Endothelial cell of umbilical vein (primary cell): ENCODE data around the gene DDIT4. TPM values are rescaled to one million over a fixed set of nuclear protein-coding genes. Genes with fewer than 3 reads are reported as not detected.

ENCODE experiments used
- BruUV-seq: library from RNA; stranded (reverse); fragments of 400-500 nt; replicated peaks from 2 replicates; lab custom pipeline; 2021; lab: Mats Ljungman, UMichigan
- CTCF ChIA-PET: fragments of 300-600, 350-600 bp; sonication (Branson Sonifier 250); formaldehyde crosslinking; loops from one replicate; lab custom pipeline; 2021; ENCODE audit warnings: antibody characterized with exemption, inconsistent platforms; lab: Charles Lee
- POLR2A ChIA-PET: fragments of 300-600, 350-600 bp; sonication (Branson Sonifier 250); formaldehyde crosslinking; loops from one replicate; lab custom pipeline; 2021; ENCODE audit warnings: antibody characterized with exemption, inconsistent platforms; lab: Charles Lee
- DNase-seq: peaks from one replicate; pipeline ENCODE4 v3.0.0-alpha.2; 2011; ENCODE audit warnings: low read depth, low spot score
- FAIRE-seq: peaks from 2 replicates; lab custom pipeline; 2011; peaks lifted over from hg19 to GRCh38; lab: Jason Lieb, UNC
- H2AFZ ChIP-seq: 2 replicates; pipeline ENCODE4 v1.6.0; 2012; ENCODE audit warnings: low read depth, low read length, control low read depth, inconsistent platforms
- H3K27ac ChIP-seq: 2 replicates; pipeline ENCODE4 v1.5.1; 2011; ENCODE audit warnings: low read depth, mild to moderate bottlenecking, control low read depth, low read length, moderate library complexity; ENCODE audit not compliant: insufficient read depth
- H3K27me3 ChIP-seq, 2 experiments: 2 replicates each; pipeline versions ENCODE4 v1.6.0 to v1.6.1; 2011; ENCODE audit warnings: low read length in 2 of 2, mixed read lengths in 1 of 2; ENCODE audit not compliant: control insufficient read depth in 2 of 2, insufficient read depth in 2 of 2
- H3K36me3 ChIP-seq, 2 experiments: 2 replicates in 1 of 2; 3 replicates in 1 of 2; pipeline ENCODE4 v1.5.1; 2011; ENCODE audit warnings: low read length in 2 of 2, mild to moderate bottlenecking in 1 of 2, moderate library complexity in 1 of 2; ENCODE audit not compliant: control insufficient read depth in 2 of 2, insufficient read depth in 2 of 2; ENCODE audit errors: extremely low read depth in 1 of 2
- H3K4me1 ChIP-seq: 3 replicates; pipeline ENCODE4 v1.5.1; 2011; ENCODE audit warnings: mild to moderate bottlenecking, low read length; ENCODE audit not compliant: control insufficient read depth, insufficient read depth; ENCODE audit errors: extremely low read depth
- H3K4me2 ChIP-seq: 2 replicates; pipeline ENCODE4 v1.6.1; 2011; ENCODE audit warnings: low read length, control low read depth, mixed read lengths; ENCODE audit not compliant: insufficient read depth
- H3K4me3 ChIP-seq, 3 experiments: fragments of 200-600 bp in 1 of 3; sonication (generic), shearing (Covaris generic) in 1 of 3; replicated peaks in 1 of 3; 2 replicates each; pipeline ENCODE4 v1.5.1; 2011 to 2016; ENCODE audit warnings: control low read depth in 3 of 3, low read length in 3 of 3, mild to moderate bottlenecking in 2 of 3, inconsistent platforms in 1 of 3, low read depth in 1 of 3, moderate library complexity in 1 of 3; ENCODE audit not compliant: insufficient read depth in 1 of 3
- H3K79me2 ChIP-seq: 2 replicates; pipeline ENCODE4 v1.6.0; 2012; ENCODE audit warnings: low read length, inconsistent platforms; ENCODE audit not compliant: control insufficient read depth, insufficient read depth
- H3K9ac ChIP-seq: replicated peaks from 2 replicates; pipeline ENCODE3; 2011; ENCODE audit warnings: low read length, control low read depth; ENCODE audit not compliant: insufficient read depth; ENCODE audit errors: extremely low read depth
- H3K9me1 ChIP-seq: replicated peaks from 3 replicates; pipeline ENCODE4 v1.6.0; 2011; ENCODE audit warnings: mild to moderate bottlenecking, low read length; ENCODE audit not compliant: control insufficient read depth, insufficient read depth; ENCODE audit errors: extremely low read depth
- H3K9me3 ChIP-seq: replicated peaks from 2 replicates; pipeline ENCODE4 v1.5.1; 2012; ENCODE audit warnings: low read length, inconsistent platforms; ENCODE audit not compliant: control insufficient read depth, insufficient read depth
- H4K20me1 ChIP-seq: replicated peaks from 2 replicates; pipeline ENCODE3; 2011; ENCODE audit warnings: mild to moderate bottlenecking, low read length; ENCODE audit not compliant: control insufficient read depth, insufficient read depth; ENCODE audit errors: extremely low read depth
- CTCF ChIP-seq, 2 donors: IDR thresholded peaks; 1 replicate in 1 of 2; 2 replicates in 1 of 2; pipeline ENCODE4 v1.5.1; 2011; ENCODE audit warnings: low read length in 2 of 2, mild to moderate bottlenecking in 2 of 2, moderate library complexity in 2 of 2, control low read depth in 1 of 2, inconsistent platforms in 1 of 2, low read depth in 1 of 2; ENCODE audit not compliant: insufficient read depth in 1 of 2; ENCODE audit errors: extremely low read depth in 1 of 2
- EZH2 ChIP-seq: IDR thresholded peaks from 2 replicates; pipeline ENCODE4 v1.6.1; 2012; ENCODE audit warnings: borderline replicate concordance, low read depth, mild to moderate bottlenecking, moderate library complexity, low read length, inconsistent platforms; ENCODE audit not compliant: severe bottlenecking
- FOS ChIP-seq: IDR thresholded peaks from 2 replicates; pipeline ENCODE4 v1.6.1; 2011; ENCODE audit warnings: mild to moderate bottlenecking, low read length, moderate library complexity, borderline replicate concordance; ENCODE audit not compliant: insufficient read depth
- GATA2 ChIP-seq: IDR thresholded peaks from 2 replicates; pipeline ENCODE4 v1.7.0; 2011; ENCODE audit warnings: low read depth, mild to moderate bottlenecking, moderate library complexity, mixed read lengths, low read length; ENCODE audit not compliant: insufficient read length, insufficient read depth
- JUN ChIP-seq: IDR thresholded peaks from 2 replicates; pipeline ENCODE4 v1.6.1; 2011; ENCODE audit warnings: borderline replicate concordance, low read depth; ENCODE audit not compliant: insufficient read length, insufficient read depth
- MAX ChIP-seq: IDR thresholded peaks from 2 replicates; pipeline ENCODE4 v1.6.1; 2011; ENCODE audit not compliant: insufficient read depth, insufficient read length
- MYC ChIP-seq: IDR thresholded peaks from one replicate; pipeline ENCODE4 v1.6.1; 2011; ENCODE audit warnings: mild to moderate bottlenecking, low read depth, low read length
- POLR2A ChIP-seq: IDR thresholded peaks from 2 replicates; pipeline ENCODE4 v1.6.1; 2012; ENCODE audit warnings: low read depth, mild to moderate bottlenecking, control low read depth, low read length
- POLR2AphosphoS5 ChIP-seq: IDR thresholded peaks from 2 replicates; pipeline ENCODE4 v1.6.1; 2012; ENCODE audit warnings: low read depth, mild to moderate bottlenecking, control low read depth, low read length, moderate library complexity; ENCODE audit not compliant: insufficient read depth
- dilution Hi-C: fragments of 300-500 bp; cut with MboI; formaldehyde crosslinking; loops from one replicate; pipeline ENCODE4 v1.15.0; 2019; ENCODE audit warnings: low sequenced_read_pairs; ENCODE audit not compliant: extremely low pct_ligation_motif_present
- intact Hi-C: fragments of 100-400 bp; cut with micrococcal nuclease; formaldehyde crosslinking; loops from one replicate; pipeline ENCODE4 v1.10.0; 2022
- polyA plus RNA-seq, 4 experiments: library from polyadenylated mRNA; depleted of rRNA in 3 of 4; stranded (reverse) in 3 of 4; unstranded in 1 of 4; fragments of >200 nt; gene quantifications; 2 replicates each; pipeline versions ENCODE4 v1.2.1 to v1.2.3, GENCODE V29; 2011 to 2012; ENCODE audit warnings: missing spikeins in 1 of 4
- total RNA-seq: library from RNA; stranded (reverse); gene quantifications from 2 replicates; pipeline ENCODE4 v1.2.3, GENCODE V29; 2021

The DDIT4 gene
- total and polyA plus RNA-seq, 2 donors (not counting 3 experiments of a cell fraction or from before 2014, with no cell fraction given) = 60.4 to 65.3 TPM

GRCh38 chr10:72257051-72257892 lies 16.5 kb upstream of the DDIT4 start:
- intact Hi-C loops = no loop called here
- POLR2A ChIA-PET = no interaction called here
- dilution Hi-C loops = no loop called here

More at GRCh38 chr10:72257051-72257892, 16.5 kb upstream of the DDIT4 start:
- no peak for DNase-seq
- Histone ChIP-seq H3K4me2 (no peak overlapping the region), H3K9ac (no peak overlapping the region), H3K27me3 (no peaks in the 10 kb centered on the region), H3K4me1 (peaks cover 28% of the 10 kb centered on the region), H3K79me2 (no peaks in the 10 kb centered on the region), H4K20me1 (no peaks in the 10 kb centered on the region), H3K9me3 (no peaks in the 10 kb centered on the region), H3K4me3 (no peak overlapping the region), H3K9me1 (no peaks in the 10 kb centered on the region), H2AFZ (no peak overlapping the region), H3K36me3 (no peaks in the 10 kb centered on the region), H3K27ac (no peak overlapping the region)
- CTCF ChIA-PET = no interaction called here
- no peak for FAIRE-seq
- no peak for TF ChIP-seq CTCF (IDR thresholded peaks at IDR 0.05; ENCODE audit: extremely low read depth in 1 of 2, insufficient read depth in 1 of 2, low read depth in 1 of 2, low read length in 2 of 2)
- TF ChIP-seq MYC = no peak
- TF ChIP-seq POLR2AphosphoS5 = no peak
- no peak for TF ChIP-seq FOS
- TF ChIP-seq MAX = no peak
- TF ChIP-seq EZH2 = no peak
- TF ChIP-seq GATA2 = no peak
- TF ChIP-seq JUN = no peak
- TF ChIP-seq POLR2A = no peak
- BruUV-seq = no TSS peak
